Fibroblast of lung (primary cell): Measurements from ENCODE around the gene SMIM36. TPM values are rescaled to one million over a fixed set of nuclear protein-coding genes. Genes with fewer than 3 reads are reported as not detected.
A peak's percentile ranks its signal among the peaks of the same experiment; 100 is the strongest.
"Not testable (repeated sequence)": the region's sequence is repeated elsewhere in the genome, so short reads cannot be mapped to it uniquely, and the experiment has no call there.

Experiments
- DNase-seq, 2 donors: peaks; one replicate each; pipeline versions ENCODE4 v3.0.0 to v3.0.0-alpha.2; 2010; ENCODE audit warnings: low read depth in 2 of 2
- H2AFZ ChIP-seq: 2 replicates; pipeline ENCODE4 v1.5.1; 2012; ENCODE audit warnings: low read length, control low read depth, inconsistent platforms
- H3K27ac ChIP-seq: 2 replicates; pipeline ENCODE4 v1.5.1; 2011; ENCODE audit warnings: low read length, control low read depth; ENCODE audit not compliant: insufficient read depth
- H3K27me3 ChIP-seq: 2 replicates; pipeline ENCODE4 v1.5.1; 2011; ENCODE audit warnings: mild to moderate bottlenecking, low read length; ENCODE audit not compliant: control insufficient read depth, insufficient read depth
- H3K36me3 ChIP-seq: 2 replicates; pipeline ENCODE4 v1.5.1; 2011; ENCODE audit warnings: low read length; ENCODE audit not compliant: control insufficient read depth, insufficient read depth
- H3K4me1 ChIP-seq: 2 replicates; pipeline ENCODE4 v1.5.1; 2011; ENCODE audit warnings: low read length; ENCODE audit not compliant: control insufficient read depth, insufficient read depth; ENCODE audit errors: extremely low read depth
- H3K4me2 ChIP-seq: 2 replicates; pipeline ENCODE4 v1.5.1; 2011; ENCODE audit warnings: low read length, control low read depth; ENCODE audit not compliant: insufficient read depth; ENCODE audit errors: extremely low read depth
- H3K4me3 ChIP-seq, 4 experiments: fragments of 200-600 bp in 1 of 4; sonication (generic) in 1 of 4; replicated peaks in 1 of 4; 2 replicates each; pipeline ENCODE4 v1.5.1; 2011 to 2016; ENCODE audit warnings: low read length in 4 of 4, low read depth in 3 of 4, mild to moderate bottlenecking in 3 of 4, control low read depth in 2 of 4, inconsistent platforms in 1 of 4, mixed read lengths in 1 of 4; ENCODE audit not compliant: insufficient read depth in 1 of 4; ENCODE audit errors: control extremely low read depth in 1 of 4
- H3K79me2 ChIP-seq: 2 replicates; pipeline ENCODE4 v1.5.1; 2012; ENCODE audit warnings: mild to moderate bottlenecking, low read length, inconsistent platforms; ENCODE audit not compliant: control insufficient read depth, insufficient read depth
- H3K9ac ChIP-seq: 2 replicates; pipeline ENCODE4 v1.5.1; 2011; ENCODE audit warnings: mild to moderate bottlenecking, low read length, control low read depth; ENCODE audit not compliant: insufficient read depth
- H3K9me3 ChIP-seq: 2 replicates; pipeline ENCODE4 v1.5.1; 2012; ENCODE audit warnings: low read depth, low read length; ENCODE audit not compliant: control insufficient read depth, insufficient read depth
- H4K20me1 ChIP-seq: 2 replicates; pipeline ENCODE4 v1.5.1; 2011; ENCODE audit warnings: low read length; ENCODE audit not compliant: control insufficient read depth, insufficient read depth; ENCODE audit errors: extremely low read depth
- EZH2 ChIP-seq: IDR thresholded peaks from 2 replicates; pipeline ENCODE4 v1.5.1; 2012; ENCODE audit warnings: low read length, control low read depth, mild to moderate bottlenecking; ENCODE audit errors: missing control alignments
- polyA plus RNA-seq, 2 donors: library from polyadenylated mRNA; depleted of rRNA in 1 of 2; stranded (reverse) in 1 of 2; unstranded in 1 of 2; fragments of >200 nt; gene quantifications; 2 replicates each; pipeline ENCODE4 v1.2.1, GENCODE V29; 2011 to 2012; ENCODE audit warnings: missing spikeins in 1 of 2
- total RNA-seq: library from RNA; depleted of rRNA; stranded (reverse); fragments of >200 nt; gene quantifications from 2 replicates; pipeline ENCODE4 v1.2.1, GENCODE V29; 2014
- TF ChIP-seq, protein P1 (sequence below), 2 donors: IDR thresholded peaks in 1 of 2; conservative IDR thresholded peaks in 1 of 2; 1 replicate in 1 of 2; 2 replicates in 1 of 2; pipeline ENCODE4 v1.5.1; 2011 to 2012; ENCODE audit warnings: low read length in 2 of 2, control low read depth in 1 of 2, inconsistent platforms in 1 of 2, low read depth in 1 of 2, mild to moderate bottlenecking in 1 of 2

SMIM36 gene
- total and polyA plus RNA-seq, 2 donors (not counting 1 experiment from before 2014, with no cell fraction given) = not detected

DNA sequence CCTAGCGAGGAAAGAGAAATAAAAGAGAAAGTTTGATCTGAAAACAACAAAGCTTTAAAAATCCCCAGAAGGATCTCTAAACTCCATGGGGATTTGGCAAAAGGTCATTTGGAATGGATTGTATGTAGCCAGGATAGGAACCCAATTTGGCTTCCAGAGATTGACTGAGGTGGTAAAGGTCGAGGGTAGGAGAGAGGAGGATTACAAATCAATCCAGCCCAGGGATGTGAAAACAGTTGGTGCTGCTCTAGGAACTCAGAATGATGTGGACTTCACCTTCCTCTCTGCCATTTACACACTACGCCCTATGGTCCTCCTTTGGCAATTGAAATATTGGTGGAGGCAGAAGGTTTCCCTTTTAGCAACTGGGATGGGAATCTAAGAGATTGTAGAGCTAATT is 18.8 kb upstream of the SMIM36 start:
- no peaks in the 10 kb centered on the region for H3K9me3 ChIP-seq
- H3K27me3 ChIP-seq = no peaks in the 10 kb centered on the region
- H3K9ac ChIP-seq = no peak overlapping the region
- no peak overlapping the region for H3K4me2 ChIP-seq
- no peak overlapping the region for H3K4me3 ChIP-seq
- no peaks in the 10 kb centered on the region for H3K79me2 ChIP-seq
- no peak overlapping the region for H3K27ac ChIP-seq
- TF ChIP-seq, protein P1, sequence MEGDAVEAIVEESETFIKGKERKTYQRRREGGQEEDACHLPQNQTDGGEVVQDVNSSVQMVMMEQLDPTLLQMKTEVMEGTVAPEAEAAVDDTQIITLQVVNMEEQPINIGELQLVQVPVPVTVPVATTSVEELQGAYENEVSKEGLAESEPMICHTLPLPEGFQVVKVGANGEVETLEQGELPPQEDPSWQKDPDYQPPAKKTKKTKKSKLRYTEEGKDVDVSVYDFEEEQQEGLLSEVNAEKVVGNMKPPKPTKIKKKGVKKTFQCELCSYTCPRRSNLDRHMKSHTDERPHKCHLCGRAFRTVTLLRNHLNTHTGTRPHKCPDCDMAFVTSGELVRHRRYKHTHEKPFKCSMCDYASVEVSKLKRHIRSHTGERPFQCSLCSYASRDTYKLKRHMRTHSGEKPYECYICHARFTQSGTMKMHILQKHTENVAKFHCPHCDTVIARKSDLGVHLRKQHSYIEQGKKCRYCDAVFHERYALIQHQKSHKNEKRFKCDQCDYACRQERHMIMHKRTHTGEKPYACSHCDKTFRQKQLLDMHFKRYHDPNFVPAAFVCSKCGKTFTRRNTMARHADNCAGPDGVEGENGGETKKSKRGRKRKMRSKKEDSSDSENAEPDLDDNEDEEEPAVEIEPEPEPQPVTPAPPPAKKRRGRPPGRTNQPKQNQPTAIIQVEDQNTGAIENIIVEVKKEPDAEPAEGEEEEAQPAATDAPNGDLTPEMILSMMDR (conservative IDR thresholded peaks at IDR 0.05 in 1 of 2, IDR thresholded peaks at IDR 0.05 in 1 of 2; ENCODE audit: low read depth in 1 of 2, low read length in 2 of 2) = no peak
- TF ChIP-seq EZH2 = no peak
- H2AFZ ChIP-seq = no peak overlapping the region
- H3K36me3 ChIP-seq = no peaks in the 10 kb centered on the region
- no peaks in the 10 kb centered on the region for H3K4me1 ChIP-seq
- H4K20me1 ChIP-seq = no peaks in the 10 kb centered on the region
- no peak for DNase-seq

DNA sequence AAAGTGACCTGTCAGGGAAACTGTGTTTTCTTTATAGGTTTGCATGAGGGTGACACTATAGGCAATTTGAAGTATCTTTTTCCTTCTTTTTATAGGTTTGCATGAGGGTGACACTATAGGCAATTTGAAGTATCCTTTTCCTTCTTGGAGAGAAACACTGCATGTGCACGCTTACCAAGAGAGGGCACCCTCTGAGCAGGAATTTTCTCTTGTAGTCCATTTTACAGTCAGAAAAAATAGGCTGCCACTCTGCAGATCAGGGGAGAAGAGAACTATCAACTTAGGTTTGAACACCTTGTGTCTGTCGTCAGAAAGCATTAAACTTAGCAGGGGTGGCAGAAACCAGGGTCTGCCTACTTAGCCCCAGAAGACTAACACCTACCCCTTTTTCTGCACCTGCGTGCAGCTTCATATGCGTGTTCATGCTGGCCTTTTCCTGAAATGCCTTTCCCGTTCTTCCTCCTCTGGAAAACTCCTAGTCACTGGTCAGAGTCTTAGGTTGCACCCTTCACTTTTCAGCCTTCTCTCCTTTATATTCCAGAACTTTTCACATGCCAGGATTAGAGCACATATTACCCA is 16.4 kb upstream of the SMIM36 start:
- H2AFZ ChIP-seq = no peak overlapping the region
- H3K4me1 ChIP-seq = no peaks in the 10 kb centered on the region
- H3K4me3 ChIP-seq = no peak overlapping the region
- no peak overlapping the region for H3K9ac ChIP-seq
- H3K4me2 ChIP-seq = no peak overlapping the region
- DNase-seq = peak; percentile 49 to 83
- H3K36me3 ChIP-seq = no peaks in the 10 kb centered on the region
- H3K9me3 ChIP-seq = no peaks in the 10 kb centered on the region
- H3K27ac ChIP-seq = no peak overlapping the region
- H3K79me2 ChIP-seq = no peaks in the 10 kb centered on the region
- no peaks in the 10 kb centered on the region for H3K27me3 ChIP-seq
- no peaks in the 10 kb centered on the region for H4K20me1 ChIP-seq
- TF ChIP-seq, protein P1 (conservative IDR thresholded peaks at IDR 0.05 in 1 of 2, IDR thresholded peaks at IDR 0.05 in 1 of 2; ENCODE audit: low read depth in 1 of 2, low read length in 2 of 2) = peak; percentile 78 to 88
- no peak for TF ChIP-seq EZH2

DNA sequence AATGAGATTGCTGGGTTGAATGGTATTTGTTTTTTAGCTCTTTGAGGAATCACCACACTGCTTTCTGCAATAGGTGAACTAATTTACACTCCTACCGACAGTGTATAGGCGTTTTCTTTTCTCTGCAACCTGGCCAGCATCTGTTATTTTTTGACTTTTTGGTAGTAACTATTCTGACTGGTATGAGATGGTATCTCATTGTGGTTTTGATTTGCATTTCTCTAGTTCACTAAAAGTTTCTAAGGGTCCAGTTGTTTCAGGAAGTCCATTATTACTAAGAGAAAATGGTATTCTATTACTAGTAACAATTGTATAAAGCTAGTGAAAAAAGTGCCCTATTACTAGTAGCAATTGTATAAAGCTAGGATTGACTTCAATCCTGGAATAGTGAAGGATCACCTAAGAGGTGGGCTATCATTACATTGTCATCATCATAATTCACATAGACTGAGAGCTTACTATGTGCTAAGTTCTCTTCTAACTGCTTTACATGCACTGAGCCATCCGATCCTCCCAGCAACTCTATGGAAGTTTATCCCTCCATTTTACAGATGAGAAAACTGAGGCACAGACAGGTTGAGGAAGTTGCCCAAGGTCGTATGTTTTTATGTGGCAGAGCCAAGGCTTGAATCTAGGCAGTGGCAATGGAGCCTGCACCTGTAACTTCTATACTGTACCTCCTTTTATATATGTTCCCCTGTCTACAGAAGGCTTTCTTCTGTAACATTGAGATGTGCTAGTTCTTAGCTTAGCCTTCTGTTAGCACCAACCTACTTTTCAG is 13.4 kb upstream of the SMIM36 start:
- TF ChIP-seq EZH2 = no peak
- TF ChIP-seq, protein P1 (conservative IDR thresholded peaks at IDR 0.05 in 1 of 2, IDR thresholded peaks at IDR 0.05 in 1 of 2; ENCODE audit: low read depth in 1 of 2, low read length in 2 of 2) = no peak
- no peak overlapping the region for H3K4me3 ChIP-seq
- no peak overlapping the region for H3K27ac ChIP-seq
- peaks cover 3% of the 10 kb centered on the region for H3K27me3 ChIP-seq
- H3K79me2 ChIP-seq = no peaks in the 10 kb centered on the region
- H2AFZ ChIP-seq = no peak overlapping the region
- H3K4me2 ChIP-seq = no peak overlapping the region
- H4K20me1 ChIP-seq = no peaks in the 10 kb centered on the region
- no peaks in the 10 kb centered on the region for H3K9me3 ChIP-seq
- DNase-seq = no peak
- H3K9ac ChIP-seq = no peak overlapping the region
- no peaks in the 10 kb centered on the region for H3K36me3 ChIP-seq
- H3K4me1 ChIP-seq = no peaks in the 10 kb centered on the region

DNA sequence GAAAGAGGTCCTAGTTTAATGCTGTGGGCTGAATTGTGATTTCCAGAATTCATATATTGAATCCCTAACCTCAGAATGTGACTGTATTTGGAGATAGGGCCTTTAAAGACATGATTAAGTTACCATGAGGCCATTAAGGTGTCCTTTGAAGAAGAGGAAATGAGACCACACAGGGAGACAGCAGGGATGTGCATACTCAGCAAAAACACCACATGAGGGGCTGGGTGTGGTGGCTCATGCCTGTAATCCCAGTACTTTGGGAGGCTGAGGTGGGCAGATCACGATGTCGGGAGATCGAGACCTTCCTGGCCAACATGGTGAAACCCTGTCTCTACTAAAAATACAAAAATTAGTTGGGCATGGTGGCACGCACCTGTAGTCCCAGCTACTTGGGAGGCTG is 11.8 kb upstream of the SMIM36 start:
- H3K4me2 ChIP-seq, H3K36me3 ChIP-seq, H3K9me3 ChIP-seq, H3K9ac ChIP-seq, H2AFZ ChIP-seq, H3K4me1 ChIP-seq, H3K4me3 ChIP-seq, H3K27ac ChIP-seq, DNase-seq, H4K20me1 ChIP-seq, H3K79me2 ChIP-seq, H3K27me3 ChIP-seq: not testable (repeated sequence)
